Mucosa of gallbladder (tissue), 1 donor: ENCODE results near the gene RNF180. TPM values are rescaled to one million over a fixed set of nuclear protein-coding genes. Genes with fewer than 3 reads are reported as not detected.
"Not testable (repeated sequence)": the region's sequence is repeated elsewhere in the genome, so short reads cannot be mapped to it uniquely, and the experiment has no call there.

Source experiments
- DNase-seq: peaks from one replicate; pipeline ENCODE4 v3.0.0-alpha.2; 2020; ENCODE audit warnings: low spot score
- total RNA-seq: library from RNA; stranded (reverse); gene quantifications from one replicate; pipeline ENCODE4 v1.2.1, GENCODE V29; 2021
- donor health status: DM: no; HTN: no; CAD: no.

The RNF180 gene
- total RNA-seq, 1 donor from 2014 or later, result 14.8 TPM

GRCh38 chr5:64180661-64181343 is 15.2 kb downstream of the RNF180 start:
- DNase-seq, result no peak

- no peak for DNase-seq
Observed at GRCh38 chr5:64181440-64181839, 15.8 kb downstream of the RNF180 start.

GRCh38 chr5:64183956-64184355 is 18.3 kb downstream of the RNF180 start:
- no peak for DNase-seq

- no peak for DNase-seq
Observed at GRCh38 chr5:64184832-64185231, 19.2 kb downstream of the RNF180 start.

- DNase-seq, result no peak
Observed at GRCh38 chr5:64188776-64189175, 23.1 kb downstream of the RNF180 start.

- DNase-seq, result no peak
Observed at GRCh38 chr5:64190562-64191306, 25.1 kb downstream of the RNF180 start.

- no peak for DNase-seq
Observed at GRCh38 chr5:64195981-64196380, 30.3 kb downstream of the RNF180 start.

- DNase-seq, result no peak
Observed at GRCh38 chr5:64199425-64199824, 33.8 kb downstream of the RNF180 start.

GRCh38 chr5:64201996-64202395 is 36.4 kb downstream of the RNF180 start:
- no peak for DNase-seq

- DNase-seq, result no peak
Observed at GRCh38 chr5:64206653-64207052, 41.0 kb downstream of the RNF180 start.

GRCh38 chr5:64207978-64208377 is 42.3 kb downstream of the RNF180 start:
- DNase-seq, result no peak

- DNase-seq, result no peak
Observed at GRCh38 chr5:64209353-64209752, 43.7 kb downstream of the RNF180 start.

- DNase-seq, result no peak
Observed at GRCh38 chr5:64210866-64211265, 45.2 kb downstream of the RNF180 start.

- DNase-seq, result no peak
Observed at GRCh38 chr5:64213011-64213410, 47.4 kb downstream of the RNF180 start.

- no peak for DNase-seq
Observed at GRCh38 chr5:64213531-64213930, 47.9 kb downstream of the RNF180 start.

- no peak for DNase-seq
Observed at GRCh38 chr5:64214132-64214531, 48.5 kb downstream of the RNF180 start.

- no peak for DNase-seq
Observed at GRCh38 chr5:64221911-64222310, 56.3 kb downstream of the RNF180 start.

- not testable (repeated sequence) for DNase-seq
Observed at GRCh38 chr5:64225286-64225981, 59.8 kb downstream of the RNF180 start.

- not testable (repeated sequence) for DNase-seq
Observed at GRCh38 chr5:64227131-64227537, 61.5 kb downstream of the RNF180 start.

GRCh38 chr5:64229163-64229774 is 63.6 kb downstream of the RNF180 start:
- no peak for DNase-seq

GRCh38 chr5:64260756-64261155 is 95.1 kb downstream of the RNF180 start:
- no peak for DNase-seq

GRCh38 chr5:64269164-64269563 is 103.5 kb downstream of the RNF180 start:
- DNase-seq, result no peak
